ENCODE measurements around the gene S1PR4. TPM values are rescaled to one million over a fixed set of nuclear protein-coding genes. Genes with fewer than 3 reads are reported as not detected.

The S1PR4 gene
- total and polyA plus RNA-seq, 2 of the 8 experiments (the other 6 are each of a cell fraction or from before 2014, with no cell fraction given), result not detected

DNA sequence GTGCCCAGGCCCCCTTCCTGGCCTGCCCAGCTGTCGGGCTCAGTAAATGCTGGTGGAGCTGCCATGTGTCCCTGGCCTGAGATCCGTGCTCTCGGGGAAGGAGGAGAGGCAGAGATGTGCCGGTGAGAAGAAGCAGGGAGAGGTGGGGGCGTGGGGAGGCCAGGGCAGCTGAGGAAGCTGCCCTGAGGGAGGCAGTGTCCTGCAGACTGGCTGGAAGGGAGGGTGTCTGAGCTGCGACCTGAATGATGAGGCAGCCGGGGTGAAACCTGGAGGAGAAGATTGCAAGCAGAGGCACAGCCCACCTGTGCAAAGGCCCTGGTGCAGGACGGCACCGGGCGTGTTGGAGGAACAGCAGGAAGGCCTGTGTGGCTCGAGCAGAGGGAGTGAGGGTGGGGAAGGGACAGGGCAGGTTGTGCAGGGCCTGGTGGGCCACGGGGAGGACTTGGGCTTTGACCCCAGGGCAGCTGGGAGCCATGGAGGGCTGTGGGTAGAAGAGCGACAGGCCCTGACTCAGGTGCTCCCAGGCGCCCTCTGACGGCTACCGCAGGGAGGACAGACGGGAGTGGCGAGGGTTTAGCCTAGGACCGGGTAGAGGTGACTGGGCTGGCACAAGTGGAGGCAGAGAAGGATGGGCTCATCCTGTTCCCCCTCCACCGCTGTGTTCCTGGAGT lies 31.9 kb downstream of the S1PR4 start (continued):
- no peak for TF ChIP-seq TCF12 (IDR thresholded peaks at IDR 0.05; ENCODE audit: low read depth, low read length)
